Lung microvascular endothelial cell (primary cell): ENCODE data around the gene SERHL2. TPM values are rescaled to one million over a fixed set of nuclear protein-coding genes. Genes with fewer than 3 reads are reported as not detected.
A peak's percentile ranks its signal among the peaks of the same experiment; 100 is the strongest.
"Not testable (repeated sequence)": the region's sequence is repeated elsewhere in the genome, so short reads cannot be mapped to it uniquely, and the experiment has no call there.

Experiments used
- DNase-seq, 2 donors: peaks; one replicate each; pipeline versions ENCODE4 v3.0.0 to v3.0.0-alpha.2; 2010; ENCODE audit warnings: low read depth in 2 of 2
- total RNA-seq: library from RNA; depleted of rRNA; stranded (reverse); fragments of >200 nt; gene quantifications from 2 replicates; pipeline ENCODE4 v1.2.1, GENCODE V29; 2014

Gene SERHL2, protein sequence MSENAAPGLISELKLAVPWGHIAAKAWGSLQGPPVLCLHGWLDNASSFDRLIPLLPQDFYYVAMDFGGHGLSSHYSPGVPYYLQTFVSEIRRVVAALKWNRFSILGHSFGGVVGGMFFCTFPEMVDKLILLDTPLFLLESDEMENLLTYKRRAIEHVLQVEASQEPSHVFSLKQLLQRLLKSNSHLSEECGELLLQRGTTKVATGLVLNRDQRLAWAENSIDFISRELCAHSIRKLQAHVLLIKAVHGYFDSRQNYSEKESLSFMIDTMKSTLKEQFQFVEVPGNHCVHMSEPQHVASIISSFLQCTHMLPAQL
- 3.3 and 3.8 TPM in 2 replicates for total RNA-seq

- DNase-seq, result peak; percentile 81 to 85
Observed at GRCh38 chr22:42553475-42554361, at the start of gene SERHL2. Gene SERHL2, plus strand, starts transcription at chr22:42553956. Its CDS starts 65 bp downstream, at chr22:42554021.

DNA sequence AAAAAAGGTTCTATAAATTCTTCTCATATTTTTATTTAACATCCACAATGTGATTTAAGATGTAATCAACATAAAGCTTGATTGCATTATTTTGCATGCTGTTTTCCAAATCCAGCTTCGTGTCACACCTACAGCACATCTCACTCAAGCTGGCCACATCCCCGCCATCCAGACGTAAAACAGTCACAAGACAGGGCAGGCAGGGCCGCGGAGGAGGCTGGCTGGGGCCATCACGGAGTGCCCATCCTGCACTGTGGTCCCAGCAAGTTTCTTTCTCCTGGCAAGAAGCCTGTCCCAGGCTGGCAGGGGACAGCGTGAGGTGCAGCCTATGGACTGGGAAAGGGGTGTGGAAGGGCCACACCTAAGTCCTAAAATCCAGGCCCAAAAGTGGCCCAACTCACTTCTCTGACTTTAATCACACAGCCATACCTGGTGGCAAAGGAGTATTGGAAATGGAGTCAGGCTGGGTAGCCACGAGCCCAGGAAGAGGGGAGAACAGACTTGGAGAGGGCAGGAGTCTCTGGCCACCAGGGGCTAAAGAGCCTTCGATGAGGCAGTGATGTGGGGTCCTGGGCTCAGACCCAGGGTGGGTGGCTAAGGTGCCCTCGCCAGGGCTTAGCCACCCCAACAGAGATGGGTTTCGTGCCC, 45.3 kb upstream of the SERHL2 start:
- DNase-seq, result not testable (repeated sequence)

DNA sequence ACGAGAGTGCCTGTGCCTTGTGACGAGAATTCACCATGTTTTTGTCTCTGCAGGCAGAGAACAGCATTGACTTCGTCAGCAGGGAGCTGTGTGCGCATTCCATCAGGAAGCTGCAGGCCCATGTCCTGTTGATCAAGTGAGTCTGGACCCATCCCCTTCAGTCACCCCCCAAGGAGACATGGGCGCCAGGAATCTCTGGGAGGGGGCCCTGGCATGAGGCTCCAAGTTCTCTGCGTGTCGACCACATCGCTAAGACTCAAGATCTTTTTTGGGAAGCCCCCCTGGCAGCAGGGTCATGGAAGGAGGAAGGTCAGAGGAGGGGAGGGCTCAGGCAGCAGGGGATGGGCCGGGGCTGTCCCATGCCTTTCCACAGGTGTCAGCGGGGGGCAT, 44.8 kb upstream of the SERHL2 start:
- not testable (repeated sequence) for DNase-seq

- DNase-seq, result peak in 1 of 2 donors; percentile 9
Observed at GRCh38 chr22:42509548-42509947, 44.2 kb upstream of the SERHL2 start.

DNA sequence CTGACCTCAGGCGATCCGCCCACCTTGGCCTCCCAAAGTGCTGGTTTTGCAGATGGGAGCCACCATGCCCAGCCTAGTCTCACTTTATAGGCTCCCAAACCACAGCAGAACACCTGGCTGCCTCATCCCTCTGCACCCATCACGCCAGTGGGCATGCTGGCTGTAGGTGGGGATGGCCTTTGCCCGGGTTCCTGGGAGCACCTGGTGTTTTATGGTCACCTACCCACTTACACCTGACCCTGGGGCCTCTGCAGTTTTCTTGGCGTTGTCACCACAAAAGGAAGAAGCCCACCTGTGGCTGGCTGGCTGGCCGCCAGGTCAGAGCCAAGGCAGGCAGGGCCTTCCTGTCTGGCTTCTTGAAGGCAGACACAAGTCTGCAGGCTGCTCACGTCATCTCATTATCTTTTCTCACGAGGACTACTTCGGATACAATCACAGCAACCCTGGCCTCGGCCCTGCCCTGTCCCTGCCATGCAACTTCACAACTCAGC, 42.3 kb upstream of the SERHL2 start:
- peak in 1 of 2 donors; percentile 34 for DNase-seq

DNA sequence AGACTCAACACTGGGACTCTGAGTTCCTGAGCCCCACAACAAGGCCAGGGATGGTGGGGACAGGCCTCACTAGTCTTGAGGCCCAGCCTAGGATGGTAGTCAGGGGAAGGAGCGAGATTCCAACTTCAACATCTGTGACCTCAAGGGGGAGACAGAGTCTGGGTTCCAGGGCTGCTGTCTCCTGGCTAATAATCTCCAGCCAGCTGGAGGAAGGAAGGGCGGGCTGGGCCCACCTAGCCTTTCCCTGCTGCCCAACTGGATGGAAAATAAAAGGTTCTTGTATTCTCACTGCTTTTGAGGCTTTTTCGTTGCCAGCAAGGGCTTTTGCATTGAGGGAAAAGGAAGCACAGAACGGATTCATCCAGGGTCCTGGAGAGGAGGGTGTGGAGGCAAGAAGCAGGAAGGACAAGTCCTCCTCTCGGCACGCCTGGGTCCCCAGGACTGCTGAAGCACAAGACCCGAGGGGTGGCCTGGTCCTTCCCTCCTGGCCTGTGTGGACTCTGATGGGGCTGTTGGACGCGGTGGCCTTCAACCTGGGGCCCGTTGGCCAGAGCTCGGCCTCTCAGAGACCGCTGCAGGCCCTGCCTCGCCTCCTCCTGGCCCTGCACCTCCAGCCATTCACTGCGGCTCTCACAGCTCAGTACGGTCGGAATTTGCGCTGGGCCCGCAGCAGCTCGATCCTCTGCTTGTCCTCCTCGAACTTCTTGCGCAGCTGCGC, 41.3 kb upstream of the SERHL2 start:
- peak; percentile 63 to 71 for DNase-seq

DNA sequence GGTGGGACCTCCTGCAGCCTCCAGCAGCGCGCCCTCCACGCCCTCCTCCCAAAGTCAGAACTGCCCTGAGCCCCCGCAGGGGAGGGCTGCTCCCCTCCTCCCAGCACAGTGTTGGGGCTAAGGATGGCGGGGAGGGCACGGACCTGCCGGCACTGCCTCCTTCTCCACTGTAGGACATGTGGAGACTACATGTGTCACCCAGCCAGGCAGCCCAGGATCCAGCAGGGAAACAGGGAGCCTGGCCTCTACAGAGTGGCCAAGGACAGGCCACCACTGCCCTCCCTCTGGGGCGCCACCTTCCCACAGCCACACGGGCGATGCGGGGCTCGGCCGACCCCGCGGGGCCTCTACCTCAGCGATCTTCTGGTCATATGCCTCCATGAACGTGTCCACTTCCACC, 39.4 kb upstream of the SERHL2 start:
- DNase-seq, result not testable (repeated sequence)

DNA sequence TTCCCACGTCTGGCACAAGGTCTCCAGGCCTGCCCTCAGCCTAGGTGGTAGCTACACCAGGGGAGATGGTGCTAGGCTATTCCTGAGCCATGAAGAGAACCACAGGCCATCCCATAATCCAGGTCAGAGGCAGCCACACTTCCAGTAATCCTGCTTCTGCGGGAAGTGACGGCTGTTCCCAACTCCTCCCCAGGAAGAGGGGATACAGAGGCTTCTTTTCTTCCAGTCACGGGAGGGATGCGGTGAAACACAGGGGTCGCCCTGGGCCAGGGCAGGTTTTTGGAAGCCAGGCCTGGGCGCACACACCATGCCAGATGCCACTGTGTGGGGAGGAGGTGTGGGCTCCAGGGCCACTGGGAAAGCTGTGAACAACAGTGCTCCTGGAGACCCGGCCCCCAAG, 38.5 kb upstream of the SERHL2 start:
- not testable (repeated sequence) for DNase-seq

- no peak for DNase-seq
Observed at GRCh38 chr22:42515896-42516295, 37.9 kb upstream of the SERHL2 start.

DNA sequence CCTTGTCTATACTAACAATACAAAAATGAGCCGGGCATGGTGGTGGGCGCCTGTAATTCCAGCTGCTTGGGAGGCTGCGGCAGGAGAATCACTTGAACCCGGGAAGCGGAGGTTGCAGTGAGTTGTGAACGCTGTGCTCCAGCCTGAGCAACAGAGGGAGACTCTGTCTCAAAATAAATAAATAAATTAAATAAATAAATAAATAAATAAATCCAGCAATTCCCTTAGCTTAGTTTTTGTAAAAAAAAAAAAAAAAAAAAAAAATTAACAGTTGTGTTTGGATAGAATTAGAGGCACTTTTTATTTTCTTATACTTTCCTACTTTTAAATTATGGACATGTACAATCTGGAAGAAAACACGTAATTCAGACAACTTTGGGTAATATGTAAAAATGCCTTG, 36.7 kb upstream of the SERHL2 start:
- DNase-seq, result not testable (repeated sequence)

- DNase-seq, result not testable (repeated sequence)
Observed at GRCh38 chr22:42518638-42519524, 34.9 kb upstream of the SERHL2 start.

- DNase-seq, result peak; percentile 82
Observed at GRCh38 chr22:42519525-42520401, 34.0 kb upstream of the SERHL2 start, which contains the start of gene RRP7A. Gene RRP7A, minus strand, starts transcription at chr22:42519796. Its CDS starts 10 bp downstream, at chr22:42519786.

DNA sequence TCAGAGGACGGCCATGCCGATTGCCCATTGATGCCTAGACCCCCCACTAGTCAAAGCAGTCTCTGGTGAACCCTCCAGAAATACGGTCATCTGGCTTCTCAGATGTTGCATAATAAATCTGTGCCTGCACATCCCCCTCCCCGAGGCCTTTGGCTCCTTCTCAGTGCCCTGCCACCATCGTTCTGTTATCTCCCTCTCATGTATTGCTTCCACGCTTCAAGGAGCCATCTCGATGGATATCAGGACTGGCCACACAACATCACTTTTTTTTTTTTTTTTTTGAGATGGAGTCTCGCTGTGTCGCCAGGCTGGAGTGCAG, 32.6 kb upstream of the SERHL2 start:
- no peak for DNase-seq

- no peak for DNase-seq
Observed at GRCh38 chr22:42522546-42522945, 31.2 kb upstream of the SERHL2 start.

DNA sequence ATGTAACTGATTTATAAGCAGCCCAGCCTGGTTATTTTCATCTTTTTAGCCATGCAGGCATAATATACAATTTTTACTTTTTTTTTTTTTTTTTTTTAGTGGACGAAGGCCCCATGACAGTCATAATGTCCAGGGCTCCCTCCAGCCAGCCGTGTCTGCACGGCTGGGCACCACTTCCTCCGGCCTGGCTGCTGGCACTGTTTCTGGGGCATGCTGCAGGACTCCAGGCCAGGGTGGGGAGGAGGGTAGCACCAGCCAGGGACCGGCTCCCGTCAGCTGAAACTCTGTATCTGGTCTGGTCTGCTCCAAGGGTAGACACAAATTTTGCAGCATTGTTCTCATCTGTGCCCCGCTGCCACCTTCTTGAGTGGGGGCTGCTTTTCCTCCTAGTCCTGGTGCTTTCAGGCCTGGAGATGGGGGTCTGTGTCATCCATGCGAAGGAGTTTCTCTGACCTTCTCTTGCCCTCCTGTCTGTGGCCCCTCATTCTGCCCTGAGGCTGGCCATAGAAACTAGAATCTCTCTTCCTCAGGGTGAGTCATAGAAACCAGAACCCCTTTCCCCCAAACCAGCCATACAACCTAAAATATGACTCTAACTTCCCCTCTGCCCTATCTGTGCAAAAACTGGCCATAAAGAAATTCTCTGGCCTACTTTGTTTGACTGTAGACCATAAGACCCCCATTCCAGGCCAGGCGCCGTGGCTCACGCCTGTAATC, 25.0 kb upstream of the SERHL2 start:
- DNase-seq, result no peak

DNA sequence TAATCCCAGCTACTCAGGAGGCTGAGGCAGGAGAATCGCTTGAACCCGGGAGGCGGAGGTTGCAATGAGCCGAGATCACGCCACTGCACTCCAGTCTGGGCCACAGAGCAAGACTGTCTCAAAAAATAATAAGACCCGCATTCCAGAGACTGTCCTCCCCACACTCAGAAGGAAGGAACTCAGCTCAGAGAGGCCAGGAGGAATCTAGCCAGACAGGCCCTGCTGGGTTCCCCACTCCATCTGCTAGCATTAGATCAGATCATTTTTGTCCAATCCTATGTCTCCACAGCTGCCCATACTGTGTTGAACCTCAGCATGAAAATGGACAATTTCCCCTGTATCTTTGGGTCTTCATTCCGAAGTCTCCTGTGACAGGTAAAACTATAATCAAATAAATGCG, 24.3 kb upstream of the SERHL2 start:
- not testable (repeated sequence) for DNase-seq

DNA sequence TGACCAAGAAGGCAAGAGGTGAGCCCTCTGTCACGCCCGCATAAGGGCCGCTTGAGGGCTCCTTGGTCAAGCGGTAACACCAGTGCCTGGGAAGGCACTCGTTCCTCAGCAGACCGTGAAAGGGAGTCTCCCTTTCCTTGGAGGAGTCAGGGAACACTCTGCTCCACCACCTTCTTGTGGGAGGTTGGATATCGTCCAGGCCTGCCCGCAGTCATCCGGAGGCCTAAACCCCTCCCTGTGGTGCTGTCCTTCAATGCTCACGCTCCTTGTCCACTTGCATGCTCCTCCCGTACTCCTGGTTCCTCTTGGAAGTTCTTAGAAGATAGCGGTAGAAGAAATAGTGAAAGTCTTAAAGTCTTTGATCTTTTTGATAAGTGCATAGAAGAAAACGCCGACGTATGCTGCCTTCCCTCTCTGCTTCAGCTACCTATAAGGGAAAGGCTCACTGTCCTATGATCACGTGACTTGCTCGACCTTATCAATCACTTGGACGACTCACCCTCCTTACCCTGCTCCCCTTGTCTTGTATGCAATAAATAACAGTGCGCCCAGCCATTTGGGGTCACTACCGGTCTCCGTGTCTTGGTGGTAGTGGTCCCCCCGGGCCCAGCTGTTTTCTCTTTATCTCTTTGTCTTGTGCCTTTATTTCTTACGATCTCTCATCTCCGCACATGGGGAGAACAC, 22.2 kb upstream of the SERHL2 start:
- DNase-seq, result not testable (repeated sequence)

GRCh38 chr22:42533638-42533977, 20.1 kb upstream of the SERHL2 start:
- DNase-seq, result no peak
